Suppressor macrophage treated with lipopolysaccharide for 1 hour (primary cell): ENCODE data around the gene SPRTN.

ENCODE experiments used
- DNase-seq, 3 donors: peaks; one replicate each; pipeline ENCODE4 v3.0.0-alpha.2; 2020 to 2022

The SPRTN gene

GRCh38 chr1:231376875-231377549 lies 38.9 kb downstream of the SPRTN start:
- DNase-seq: no peak

- DNase-seq: no peak
Measured at GRCh38 chr1:231381729-231382128, 43.6 kb downstream of the SPRTN start.

DNA sequence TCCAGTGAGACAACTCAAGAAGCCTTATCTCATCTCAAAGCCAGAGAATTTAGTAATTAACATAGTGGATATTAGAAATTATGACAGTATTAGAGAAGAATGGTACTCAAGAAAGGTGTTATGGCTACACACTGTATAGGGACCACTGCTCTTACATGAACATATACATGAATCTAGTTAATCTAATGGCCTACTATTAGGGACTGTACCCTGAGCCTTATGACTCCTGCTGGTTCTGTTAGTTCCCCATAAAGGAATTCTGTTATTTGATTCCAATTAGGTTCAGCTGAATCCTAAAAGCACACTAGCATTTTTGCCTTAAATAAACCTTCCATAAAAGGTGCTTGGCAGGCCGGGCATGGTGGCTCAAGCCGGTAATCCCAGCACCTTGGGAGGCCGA lies 44.3 kb downstream of the SPRTN start:
- no peak for DNase-seq

DNA sequence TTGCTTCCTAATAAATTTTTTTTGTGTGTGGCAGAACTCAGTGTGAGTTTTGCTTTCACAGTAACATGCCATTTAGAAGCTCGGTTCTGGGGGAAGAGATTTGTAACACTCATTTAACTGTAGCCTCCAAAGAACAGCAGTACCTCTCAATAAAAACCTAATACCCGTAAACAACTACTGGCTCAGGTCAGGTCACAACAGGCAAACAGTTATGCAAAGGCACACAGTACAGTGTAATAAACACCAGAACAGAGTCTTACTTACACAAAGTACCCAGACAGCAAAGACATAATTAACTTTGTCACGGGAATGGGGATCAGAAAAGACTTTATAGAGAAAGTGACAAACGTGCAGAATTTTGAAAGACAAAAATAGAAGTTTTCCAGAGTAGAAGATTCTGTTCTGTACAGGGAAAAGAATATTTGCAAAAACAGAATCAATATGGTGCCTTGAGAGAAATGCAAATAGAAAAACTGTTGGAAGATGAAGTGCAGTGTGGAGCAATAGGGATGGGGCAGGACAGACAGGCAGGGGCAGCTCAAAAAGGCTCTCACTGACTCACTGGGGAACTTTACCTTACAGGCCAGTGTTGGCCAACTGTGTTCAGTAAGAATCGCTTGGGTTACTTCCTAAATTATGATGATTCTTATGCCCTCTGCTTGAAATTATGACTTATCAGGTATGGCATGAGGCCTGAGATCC lies 45.2 kb downstream of the SPRTN start:
- peak; percentile 76 to 84 (median 83) for DNase-seq

- DNase-seq: no peak
Measured at GRCh38 chr1:231384696-231385415, 46.8 kb downstream of the SPRTN start.

DNA sequence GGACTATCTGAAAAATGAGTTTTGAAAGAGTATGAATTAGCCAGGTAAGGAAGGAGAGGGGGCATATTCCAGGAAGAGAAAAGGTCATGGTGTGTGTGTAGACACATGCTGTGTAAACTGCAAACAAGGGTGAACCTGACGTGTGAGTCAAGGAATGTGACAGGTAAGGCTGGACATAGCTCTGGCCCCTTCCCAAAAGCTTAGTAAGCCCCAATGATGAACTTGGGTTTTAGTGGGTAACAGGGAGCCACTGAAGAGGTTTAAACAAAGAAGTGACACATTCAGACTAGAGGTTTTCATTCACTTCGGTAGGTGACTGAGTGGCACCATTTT lies 47.3 kb downstream of the SPRTN start:
- no peak for DNase-seq

DNA sequence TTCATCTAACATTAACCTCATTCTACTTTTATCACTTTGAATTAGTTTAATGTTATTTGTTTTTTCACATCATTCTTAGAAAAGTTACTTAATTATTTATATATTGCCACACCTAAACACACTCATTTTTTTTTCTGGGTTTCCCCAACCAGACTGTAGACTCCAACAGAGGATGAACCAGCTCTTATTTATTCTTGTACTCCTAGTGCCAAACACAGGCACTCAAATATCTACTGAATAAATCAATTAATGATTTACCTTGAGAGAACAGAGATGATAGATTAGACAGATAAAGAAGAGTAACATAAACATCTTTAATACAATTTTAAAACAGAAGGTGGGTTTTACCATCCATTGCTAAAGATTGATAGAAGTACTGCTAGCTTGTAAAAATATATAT lies 48.4 kb downstream of the SPRTN start:
- DNase-seq: no peak

- peak in 2 of 3 donors; percentile 26 to 35 for DNase-seq
Measured at GRCh38 chr1:231387770-231388669, 49.9 kb downstream of the SPRTN start.

- peak; percentile 45 to 52 (median 51) for DNase-seq
Measured at GRCh38 chr1:231390071-231390470, 52.0 kb downstream of the SPRTN start.

GRCh38 chr1:231392389-231393131 lies 54.5 kb downstream of the SPRTN start:
- no peak for DNase-seq

GRCh38 chr1:231393668-231394067 lies 55.6 kb downstream of the SPRTN start:
- DNase-seq: no peak

DNA sequence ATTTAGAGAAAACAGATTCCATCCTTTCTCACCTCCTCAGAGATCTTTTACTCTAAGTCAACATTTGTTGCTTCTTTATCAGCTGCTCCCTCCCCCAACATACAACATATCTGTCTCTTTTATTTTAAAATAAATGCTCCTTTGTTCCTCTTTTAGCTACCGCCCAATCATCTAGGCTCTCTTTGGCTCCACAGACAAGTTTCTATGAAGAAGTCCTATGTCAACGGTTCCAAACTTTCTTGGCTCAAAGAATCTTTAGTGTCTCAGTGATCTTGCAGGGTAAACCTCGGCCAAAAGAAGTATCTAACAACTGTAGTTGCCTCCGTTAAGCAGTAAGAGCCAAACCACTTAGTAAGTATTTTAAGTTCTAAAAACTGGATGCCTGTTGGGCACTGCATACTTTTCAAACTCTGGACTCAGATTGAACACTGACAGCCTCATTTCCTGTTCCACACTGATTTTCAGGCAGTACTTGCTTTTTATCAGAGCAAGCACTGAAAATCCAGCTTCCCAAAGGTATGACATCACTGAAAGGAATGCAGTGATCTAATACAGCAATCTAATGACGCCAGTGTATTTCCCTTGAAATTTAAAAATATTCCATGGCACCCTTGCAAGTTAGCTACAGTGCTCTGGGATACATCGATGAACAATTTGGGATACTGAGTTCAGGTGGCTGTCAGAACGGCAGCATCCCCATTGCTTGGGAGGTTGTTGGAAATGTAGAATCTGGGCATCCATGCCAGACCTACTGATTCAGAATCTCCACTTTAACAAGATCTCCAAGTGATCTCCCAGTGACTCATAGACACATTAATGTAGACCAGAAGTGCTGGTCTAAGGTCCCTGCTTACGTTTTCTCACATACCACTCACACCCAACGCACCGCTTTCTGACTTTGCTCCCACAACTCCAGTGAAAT lies 57.2 kb downstream of the SPRTN start:
- peak; percentile 75 to 83 (median 75) for DNase-seq

DNA sequence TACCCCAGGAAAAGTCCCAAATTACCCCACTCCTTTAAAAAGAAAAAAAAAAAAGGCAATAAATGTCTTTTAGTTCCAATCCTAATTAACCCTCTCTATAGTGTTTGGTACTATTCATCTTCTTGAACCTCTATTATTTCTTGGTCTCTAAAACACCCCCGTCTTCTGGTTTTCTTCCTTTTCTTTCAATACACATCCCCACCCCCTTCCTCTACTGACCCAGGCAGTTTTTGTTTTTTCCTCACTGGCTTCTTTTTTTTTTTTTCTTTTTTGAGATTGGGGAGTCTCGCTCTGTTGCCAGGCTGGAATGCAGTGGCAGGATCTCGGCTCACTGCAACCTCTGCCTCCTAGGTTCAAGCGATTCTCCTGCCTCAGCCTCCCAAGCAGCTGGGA lies 57.9 kb downstream of the SPRTN start:
- no peak for DNase-seq

DNA sequence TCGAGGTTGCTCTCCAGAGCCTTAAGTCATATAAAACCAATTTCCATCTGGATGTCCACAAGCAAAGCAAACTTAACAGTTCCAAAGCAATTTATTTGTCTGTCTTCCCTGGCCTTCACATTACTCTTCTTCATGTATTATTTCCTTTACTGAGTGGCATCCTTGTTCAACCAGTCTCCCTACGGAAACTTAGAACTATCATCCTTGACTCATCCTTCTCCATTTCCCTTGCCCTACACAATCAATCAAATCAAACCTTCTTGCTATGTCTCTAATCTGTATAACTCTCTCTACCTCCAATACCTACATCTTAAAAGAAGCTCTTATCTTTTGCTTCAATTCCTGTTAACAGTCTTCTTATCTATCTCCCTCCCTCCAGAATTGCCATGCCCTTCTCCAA lies 58.5 kb downstream of the SPRTN start:
- no peak for DNase-seq

- DNase-seq: peak; percentile 31 to 76 (median 71)
Measured at GRCh38 chr1:231397886-231398671, 60.0 kb downstream of the SPRTN start.

- DNase-seq: no peak
Measured at GRCh38 chr1:231401478-231401877, 63.4 kb downstream of the SPRTN start.

GRCh38 chr1:231404318-231404717 lies 66.2 kb downstream of the SPRTN start:
- no peak for DNase-seq
